Measurements from ENCODE around the gene CHPF. TPM values are rescaled to one million over a fixed set of nuclear protein-coding genes. Genes with fewer than 3 reads are reported as not detected.

CHPF gene
- total and polyA plus RNA-seq, 11 donors, result 74.1 to 209 (median 138) TPM

DNA sequence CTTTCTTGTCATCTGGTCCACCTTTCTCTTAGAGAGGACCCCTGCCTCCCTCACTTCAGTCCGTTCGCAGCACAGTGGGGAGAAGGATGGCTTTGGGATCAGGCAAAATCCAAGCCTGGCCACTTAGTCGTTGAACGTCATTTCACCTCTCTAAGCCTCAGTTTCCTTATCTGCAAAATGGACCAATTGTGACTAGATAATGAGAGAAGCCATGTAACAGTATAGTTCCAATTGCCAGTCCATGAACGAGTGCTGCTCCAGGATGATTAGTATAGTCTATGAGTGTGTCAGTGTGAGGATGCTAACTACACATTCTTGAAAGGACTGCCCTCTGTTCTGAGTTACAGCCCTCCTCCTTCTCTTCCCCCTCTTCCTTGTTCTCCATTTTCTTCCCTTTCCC, 29.6 kb upstream of the CHPF start:
- ATAC-seq, result no peak
- intact Hi-C loops (cut with DNase I), result loop anchor here in 2 of 10 donors (5.0 kb wide), 2 partner anchors 54 to 59 kb away; partner anchors contain the start of gene SLC4A3 (in 1 of the 2)
- TF ChIP-seq POLR2A (IDR thresholded peaks at IDR 0.05), result no peak
- TF ChIP-seq, protein P1, sequence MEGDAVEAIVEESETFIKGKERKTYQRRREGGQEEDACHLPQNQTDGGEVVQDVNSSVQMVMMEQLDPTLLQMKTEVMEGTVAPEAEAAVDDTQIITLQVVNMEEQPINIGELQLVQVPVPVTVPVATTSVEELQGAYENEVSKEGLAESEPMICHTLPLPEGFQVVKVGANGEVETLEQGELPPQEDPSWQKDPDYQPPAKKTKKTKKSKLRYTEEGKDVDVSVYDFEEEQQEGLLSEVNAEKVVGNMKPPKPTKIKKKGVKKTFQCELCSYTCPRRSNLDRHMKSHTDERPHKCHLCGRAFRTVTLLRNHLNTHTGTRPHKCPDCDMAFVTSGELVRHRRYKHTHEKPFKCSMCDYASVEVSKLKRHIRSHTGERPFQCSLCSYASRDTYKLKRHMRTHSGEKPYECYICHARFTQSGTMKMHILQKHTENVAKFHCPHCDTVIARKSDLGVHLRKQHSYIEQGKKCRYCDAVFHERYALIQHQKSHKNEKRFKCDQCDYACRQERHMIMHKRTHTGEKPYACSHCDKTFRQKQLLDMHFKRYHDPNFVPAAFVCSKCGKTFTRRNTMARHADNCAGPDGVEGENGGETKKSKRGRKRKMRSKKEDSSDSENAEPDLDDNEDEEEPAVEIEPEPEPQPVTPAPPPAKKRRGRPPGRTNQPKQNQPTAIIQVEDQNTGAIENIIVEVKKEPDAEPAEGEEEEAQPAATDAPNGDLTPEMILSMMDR (IDR thresholded peaks at IDR 0.05), result no peak

DNA sequence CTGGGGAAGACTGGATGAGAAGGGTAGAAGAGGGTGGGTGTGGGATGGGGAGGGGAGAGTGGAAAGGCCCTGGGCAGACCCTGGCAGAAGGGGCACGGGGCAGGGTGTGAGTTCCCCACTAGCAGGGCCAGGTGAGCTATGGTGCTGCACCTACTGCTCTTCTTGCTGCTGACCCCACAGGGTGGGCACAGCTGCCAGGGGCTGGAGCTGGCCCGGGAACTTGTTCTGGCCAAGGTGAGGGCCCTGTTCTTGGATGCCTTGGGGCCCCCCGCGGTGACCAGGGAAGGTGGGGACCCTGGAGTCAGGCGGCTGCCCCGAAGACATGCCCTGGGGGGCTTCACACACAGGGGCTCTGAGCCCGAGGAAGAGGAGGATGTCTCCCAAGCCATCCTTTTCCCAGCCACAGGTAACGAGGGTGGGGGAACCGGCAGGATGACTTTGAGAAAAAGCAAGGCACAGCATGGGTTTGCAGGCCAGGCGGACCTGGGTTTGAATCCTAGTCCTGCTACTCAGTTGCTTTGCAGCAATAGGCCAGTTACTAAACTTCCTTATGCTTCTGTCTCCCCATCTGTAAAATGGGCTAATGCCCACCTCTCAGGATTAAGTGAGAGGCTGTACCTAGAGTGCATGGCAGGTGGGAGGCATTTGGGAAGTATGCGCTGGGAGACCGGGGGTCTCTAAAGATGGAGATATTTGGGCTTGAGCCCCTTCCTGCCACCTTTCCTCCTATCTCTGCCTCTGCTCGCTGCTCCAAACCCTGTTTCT, 28.8 kb upstream of the CHPF start, which contains the start of gene INHA:
Gene INHA (plus strand): TSS at position 74 of the 765 bp plus-strand sequence. CDS start 65 bp downstream, at position 139.
- Histone ChIP-seq H3K36me3 (peaks cover 0 to 16% (median 0%) of the 10 kb centered on the region in 9 donors), H3K9me3 (no peaks in the 10 kb centered on the region), H3K4me3 (peak within 1 kb of the TSS; percentile 50 to 92 (median 68)), H3K27ac (peak within 1 kb of the TSS; percentile 71 to 96 (median 90)), H3K4me1 (peaks cover 0 to 33% (median 10%) of the 10 kb centered on the region in 12 donors), H3K27me3 (peaks cover 0 to 37% (median 0%) of the 10 kb centered on the region in 9 donors)
- no peak for TF ChIP-seq POLR2A (IDR thresholded peaks at IDR 0.05)
- TF ChIP-seq, protein P1 (IDR thresholded peaks at IDR 0.05), result no peak
- no peak for ATAC-seq
- no peak for DNase-seq
- 79 to 88% (median 83%) methylated on average over 13 of the region's 13 CpGs for WGBS, 4 donors
- intact Hi-C loops (cut with DNase I), result loop anchor here in 2 of 10 donors (5.0 kb wide), 2 partner anchors 55 to 60 kb away; partner anchors contain the start of gene SLC4A3 (in 1 of the 2)

More for the DNA sequence above, 29.6 kb upstream of the CHPF start:
- peaks cover 0 to 43% (median 0%) of the 10 kb centered on the region in 9 donors for H3K27me3 ChIP-seq
- no peaks in the 10 kb centered on the region for H3K9me3 ChIP-seq
- 73 to 83% (median 76%) methylated on average over 5 of the region's 5 CpGs for WGBS, 4 donors
- H3K4me1 ChIP-seq, result peaks cover 0 to 33% (median 10%) of the 10 kb centered on the region in 12 donors
- peaks cover 0 to 10% (median 0%) of the 10 kb centered on the region in 9 donors for H3K36me3 ChIP-seq
- no peak overlapping the region for H3K4me3 ChIP-seq
- H3K27ac ChIP-seq, result peak overlapping the region in 3 of 12 donors; percentile 90 to 96 (median 93)
- DNase-seq, result no peak

DNA sequence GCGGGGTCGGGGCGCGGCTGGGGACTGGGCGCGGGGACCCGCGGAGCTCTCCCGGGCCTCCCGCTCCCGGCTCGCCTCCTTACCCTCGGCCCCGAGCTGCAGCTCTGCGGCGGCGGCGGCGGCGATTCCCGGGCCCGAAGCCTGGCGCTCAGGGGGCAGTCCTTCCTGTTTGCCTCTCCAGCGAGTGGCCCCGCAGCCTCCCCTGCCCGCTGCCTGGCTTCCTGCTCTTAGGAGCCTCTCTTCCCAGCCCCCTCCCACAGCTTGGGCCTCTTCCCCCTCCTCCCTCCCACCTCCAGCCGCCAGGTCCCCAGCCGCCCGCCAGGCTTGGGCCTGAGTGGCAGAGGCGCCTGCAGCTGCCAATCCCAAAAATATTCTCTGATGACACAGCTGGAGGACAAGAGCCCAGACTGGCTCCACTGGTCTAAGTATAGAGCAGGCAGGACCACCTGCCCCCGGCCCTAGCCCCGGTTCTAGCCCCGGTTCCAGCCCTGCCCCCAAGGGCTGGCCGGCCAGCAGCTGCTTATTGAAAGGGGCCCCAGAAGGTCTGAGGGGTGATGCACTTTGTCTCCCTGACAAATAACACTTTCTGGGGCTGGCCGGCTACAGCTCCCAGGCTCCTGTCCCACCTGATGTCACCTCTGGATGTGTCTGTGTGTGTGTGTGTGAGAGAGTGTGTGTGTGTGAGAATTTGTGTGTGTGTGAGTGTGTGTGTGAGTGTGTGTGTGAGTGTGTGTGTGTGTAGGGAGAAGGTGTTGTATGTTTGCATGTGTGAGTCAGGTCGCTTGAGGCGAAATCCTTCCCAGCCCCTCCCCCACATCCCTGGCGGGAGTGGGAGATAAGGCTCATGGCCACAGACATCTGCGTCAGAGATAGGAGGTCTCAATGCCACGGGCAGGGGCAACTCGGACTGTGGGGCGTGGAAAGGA, 28.0 kb upstream of the CHPF start, which contains the start of gene OBSL1:
Gene OBSL1 (minus strand): TSS at position 229 of the 926 bp plus-strand sequence. CDS start 307 bp downstream, outside the sequence.
- H3K36me3 ChIP-seq, result peaks cover 0 to 24% (median 7%) of the 10 kb centered on the region in 9 donors
- H3K27ac ChIP-seq, result peak within 1 kb of the TSS; percentile 71 to 96 (median 90)
- peaks cover 0 to 30% (median 0%) of the 10 kb centered on the region in 9 donors for H3K27me3 ChIP-seq
- peak; percentile 83 to 91 (median 84) for ATAC-seq
- DNase-seq, result peak; percentile 83 to 93 (median 91)
- 5 to 14% (median 9%) methylated on average over 19 to 42 of the region's 42 CpGs for WGBS, 4 donors
- H3K9me3 ChIP-seq, result no peaks in the 10 kb centered on the region
- H3K4me3 ChIP-seq, result peak within 1 kb of the TSS; percentile 50 to 92 (median 68)
- peaks cover 0 to 33% (median 10%) of the 10 kb centered on the region in 12 donors for H3K4me1 ChIP-seq
- intact Hi-C loops (cut with DNase I), result loop anchor here in 4 of 10 donors (1.0 to 5.0 kb wide), 5 partner anchors 25 to 61 kb away; partner anchors contain the start of genes STK11IP (in 2 of the 4) and SLC4A3 (in 1 of the 4)
- peak in 1 of 2 donors; percentile 39 for TF ChIP-seq POLR2A (IDR thresholded peaks at IDR 0.05)
- TF ChIP-seq, protein P1 (IDR thresholded peaks at IDR 0.05), result peak in 1 of 12 donors; percentile 15
